Myocyte (in vitro differentiated cells): ENCODE results near the gene MAFG. TPM values are rescaled to one million over a fixed set of nuclear protein-coding genes. Genes with fewer than 3 reads are reported as not detected.

ENCODE experiments used
- DNase-seq: peaks from one replicate; pipeline ENCODE4 v3.0.0-alpha.2; 2012; ENCODE audit warnings: low read depth
- total RNA-seq: library from RNA; depleted of rRNA; stranded (reverse); fragments of >200 nt; gene quantifications from 2 replicates; pipeline ENCODE4 v1.2.3, GENCODE V29; 2014

The MAFG gene
- total RNA-seq, 1 donor from 2014 or later, result 61.0 TPM

- peak; percentile 57 for DNase-seq
These were observed 57.2 kb downstream of the MAFG start for GRCh38 chr17:81870131-81870980.

GRCh38 chr17:81869221-81870130 is 58.1 kb downstream of the MAFG start:
- peak; percentile 49 for DNase-seq

GRCh38 chr17:81868674-81869220 is 58.8 kb downstream of the MAFG start:
- DNase-seq, result peak; percentile 82

Other genes starting within 250 kb of the MAFG start
- gene ARL16, start 243.9 kb downstream of the MAFG start, total RNA-seq, result 29.4 and 38.5 TPM in 2 replicates
- gene HGS, start 243.7 kb downstream of the MAFG start, total RNA-seq, result 101 and 123 TPM in 2 replicates
- gene MRPL12, start 224.4 kb downstream of the MAFG start, total RNA-seq, result 16.2 and 26.6 TPM in 2 replicates
- 11.1 and 19.4 TPM in 2 replicates for gene SLC25A10, start 215.5 kb downstream of the MAFG start, total RNA-seq
- gene GCGR, start 123.6 kb downstream of the MAFG start, total RNA-seq, result not detected in 2 replicates
- 100 and 132 TPM in 2 replicates for gene MCRIP1, start 94.4 kb downstream of the MAFG start, total RNA-seq
- gene PPP1R27, start 92.7 kb downstream of the MAFG start, total RNA-seq, result 12.7 and 29.7 TPM in 2 replicates
- gene P4HB, start 67.2 kb downstream of the MAFG start, total RNA-seq, result 1,674 and 2,691 TPM in 2 replicates
- gene ARHGDIA, start 56.4 kb downstream of the MAFG start, total RNA-seq, result 157 and 161 TPM in 2 replicates
- gene ALYREF, start 36.1 kb downstream of the MAFG start, total RNA-seq, result 94.5 and 96.3 TPM in 2 replicates
- 190 and 212 TPM in 2 replicates for gene ANAPC11, start 36.0 kb downstream of the MAFG start, total RNA-seq
- gene NPB, start 25.5 kb downstream of the MAFG start, total RNA-seq, result 1.3 and 6.1 TPM in 2 replicates
- gene PCYT2, start 16.3 kb downstream of the MAFG start, total RNA-seq, result 67.4 and 88.5 TPM in 2 replicates
- 19.2 and 20.3 TPM in 2 replicates for gene SIRT7, start 9.6 kb downstream of the MAFG start, total RNA-seq
- gene PYCR1, start 9.6 kb upstream of the MAFG start, total RNA-seq, result 120 and 223 TPM in 2 replicates
- gene MYADML2, start 19.5 kb upstream of the MAFG start, total RNA-seq, result 0.16 and 1.3 TPM in 2 replicates
- 0.53 and 1.2 TPM in 2 replicates for gene NOTUM, start 33.5 kb upstream of the MAFG start, total RNA-seq
- 21.8 and 29.7 TPM in 2 replicates for gene ASPSCR1, start 49.9 kb upstream of the MAFG start, total RNA-seq
- gene CENPX, start 95.1 kb upstream of the MAFG start, total RNA-seq, result 50.0 and 61.8 TPM in 2 replicates
- 9.4 and 10.5 TPM in 2 replicates for gene LRRC45, start 95.6 kb upstream of the MAFG start, total RNA-seq
- gene RAC3, start 103.9 kb upstream of the MAFG start, total RNA-seq, result 7.3 and 9.8 TPM in 2 replicates
- gene DCXR, start 110.0 kb upstream of the MAFG start, total RNA-seq, result 99.4 and 105 TPM in 2 replicates
- 42.7 and 45.4 TPM in 2 replicates for gene RFNG, start 124.1 kb upstream of the MAFG start, total RNA-seq
- 121 and 122 TPM in 2 replicates for gene GPS1, start 124.2 kb upstream of the MAFG start, total RNA-seq
- gene DUS1L, start 138.1 kb upstream of the MAFG start, total RNA-seq, result 97.1 and 109 TPM in 2 replicates
- gene FASN, start 170.5 kb upstream of the MAFG start, total RNA-seq, result 78.4 and 97.9 TPM in 2 replicates